Right lobe of liver (tissue), 6 donors: ENCODE results near the gene KLHL26. TPM values are rescaled to one million over a fixed set of nuclear protein-coding genes. Genes with fewer than 3 reads are reported as not detected.

Source experiments
- ATAC-seq, 4 donors: fragments of 200-7000 bp; cut with Tn5 transposase; one replicate each; pipeline ENCODE4 v1.9.1; 2020; ENCODE audit warnings: mild to moderate bottlenecking in 4 of 4, moderate library complexity in 4 of 4
- DNase-seq, 3 donors: peaks; one replicate each; pipeline ENCODE4 v3.0.0-alpha.2; 2020
- H3K27ac ChIP-seq, 3 donors: fragments of 200-600 bp; one replicate each; pipeline ENCODE4 v1.8.0; 2022
- H3K27me3 ChIP-seq, 2 donors: fragments of 200-600 bp; one replicate each; pipeline ENCODE4 v1.8.0; 2022
- H3K36me3 ChIP-seq, 4 donors: fragments of 200-600 bp; sonication (generic) in 1 of 4; one replicate each; pipeline versions ENCODE4 v1.5.1 to v1.8.0; 2017 to 2022; ENCODE audit warnings: control low read depth in 1 of 4
- H3K4me1 ChIP-seq, 4 donors: fragments of 200-600 bp; sonication (generic) in 1 of 4; one replicate each; pipeline versions ENCODE4 v1.5.1 to v1.8.0; 2017 to 2022; ENCODE audit warnings: control low read depth in 1 of 4
- H3K4me3 ChIP-seq, 3 donors: fragments of 200-600 bp; one replicate each; pipeline ENCODE4 v1.8.0; 2022
- H3K9me3 ChIP-seq, 4 donors: fragments of 200-600 bp; sonication (generic) in 1 of 4; one replicate each; pipeline versions ENCODE4 v1.5.1 to v1.8.0; 2017 to 2022; ENCODE audit warnings: control low read depth in 1 of 4
- POLR2A ChIP-seq: fragments of 450-650 bp; IDR thresholded peaks from one replicate; pipeline ENCODE4 v1.6.1; 2017; ENCODE audit warnings: antibody characterized with exemption, mild to moderate bottlenecking
- WGBS: methylation state at CpG from one replicate; pipeline ENCODE4 v1.1.6; 2018; ENCODE audit warnings: low coverage, low lambda C conversion rate; ENCODE audit not compliant: insufficient coverage; ENCODE audit errors: missing lambda C conversion rate; 5-methylcytosine and 5-hydroxymethylcytosine counted together
- intact Hi-C, 2 donors: fragments of 100-400 bp; cut with DNase I; formaldehyde crosslinking; loops; one replicate each; pipeline versions ENCODE4 v1.11.2 to v1.14.1; 2022
- total RNA-seq, 6 experiments: library from RNA; depleted of rRNA in 2 of 6; stranded (reverse); fragments of >200 nt in 2 of 6; fragmentation: NEBNext Ultra II Directional in 3 of 6; extraction: Animal tissue kit (Norgen Biotek cat#: 25700) in 3 of 6; gene quantifications; one replicate each; pipeline versions ENCODE4 v1.1.0 to v1.2.4, GENCODE V29; 2016 to 2023
- TF ChIP-seq, protein P1 (sequence below), 4 donors: fragments of 200-600 bp in 3 of 4; fragments of 450-650 bp in 1 of 4; IDR thresholded peaks; one replicate each; pipeline versions ENCODE4 v1.5.1 to v1.8.0; 2016 to 2022; ENCODE audit warnings: antibody characterized with exemption in 4 of 4, mild to moderate bottlenecking in 2 of 4
- donor health status: DM: no; HTN: yes; CAD: no.
- donor health status: DM: no; HTN: no; CAD: no.
- donor health status: DM: no; HTN: no; CAD: no.
- donor health status: DM: no; HTN: yes; CAD: no.
- donor health status: DM: no; HTN: yes; CAD: no.

Gene KLHL26
- total RNA-seq, 6 experiments from 2014 or later, result 3.8 to 5.0 (median 4.7) TPM

DNA sequence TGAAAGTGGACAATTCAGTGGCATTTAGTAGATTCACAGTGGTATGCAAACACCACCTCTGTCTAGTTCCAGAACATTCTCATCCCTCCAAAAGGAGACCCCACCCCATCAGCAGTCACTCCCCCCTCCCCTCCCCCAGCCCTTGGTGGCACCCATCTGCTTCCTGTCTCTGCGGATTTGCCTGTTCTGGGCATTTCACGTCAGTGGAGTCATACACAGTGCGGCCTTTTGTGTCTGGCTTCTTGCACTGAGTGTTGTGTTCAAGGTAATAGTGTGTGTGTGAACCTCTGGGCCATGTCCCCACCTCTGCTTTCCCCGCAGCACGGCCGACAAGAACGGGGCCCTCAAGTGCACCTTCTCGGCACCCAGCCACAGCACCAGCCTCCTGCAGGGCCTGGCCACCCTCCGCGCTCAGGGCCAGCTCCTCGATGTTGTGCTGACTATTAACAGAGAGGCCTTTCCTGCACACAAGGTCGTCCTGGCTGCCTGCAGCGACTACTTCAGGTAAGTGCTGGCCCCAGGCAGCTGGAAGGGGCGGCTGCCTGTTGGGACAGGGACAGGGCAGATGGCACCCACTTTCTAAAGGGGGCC is 27.2 kb downstream of the KLHL26 start:
- no peak for ATAC-seq
- intact Hi-C loops, result no loop called here
- TF ChIP-seq POLR2A, result no peak
- TF ChIP-seq, protein P1, sequence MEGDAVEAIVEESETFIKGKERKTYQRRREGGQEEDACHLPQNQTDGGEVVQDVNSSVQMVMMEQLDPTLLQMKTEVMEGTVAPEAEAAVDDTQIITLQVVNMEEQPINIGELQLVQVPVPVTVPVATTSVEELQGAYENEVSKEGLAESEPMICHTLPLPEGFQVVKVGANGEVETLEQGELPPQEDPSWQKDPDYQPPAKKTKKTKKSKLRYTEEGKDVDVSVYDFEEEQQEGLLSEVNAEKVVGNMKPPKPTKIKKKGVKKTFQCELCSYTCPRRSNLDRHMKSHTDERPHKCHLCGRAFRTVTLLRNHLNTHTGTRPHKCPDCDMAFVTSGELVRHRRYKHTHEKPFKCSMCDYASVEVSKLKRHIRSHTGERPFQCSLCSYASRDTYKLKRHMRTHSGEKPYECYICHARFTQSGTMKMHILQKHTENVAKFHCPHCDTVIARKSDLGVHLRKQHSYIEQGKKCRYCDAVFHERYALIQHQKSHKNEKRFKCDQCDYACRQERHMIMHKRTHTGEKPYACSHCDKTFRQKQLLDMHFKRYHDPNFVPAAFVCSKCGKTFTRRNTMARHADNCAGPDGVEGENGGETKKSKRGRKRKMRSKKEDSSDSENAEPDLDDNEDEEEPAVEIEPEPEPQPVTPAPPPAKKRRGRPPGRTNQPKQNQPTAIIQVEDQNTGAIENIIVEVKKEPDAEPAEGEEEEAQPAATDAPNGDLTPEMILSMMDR (IDR thresholded peaks at IDR 0.05), result no peak
- DNase-seq, result no peak
- H3K27me3 ChIP-seq, result no peaks in the 10 kb centered on the region
- no peaks in the 10 kb centered on the region for H3K9me3 ChIP-seq
- peaks cover 0 to 15% (median 3%) of the 10 kb centered on the region in 4 donors for H3K36me3 ChIP-seq
- no peak overlapping the region for H3K4me3 ChIP-seq
- H3K4me1 ChIP-seq, result no peaks in the 10 kb centered on the region
- no peak overlapping the region for H3K27ac ChIP-seq
- WGBS, result 55% methylated on average over 6 of the region's 14 CpGs

DNA sequence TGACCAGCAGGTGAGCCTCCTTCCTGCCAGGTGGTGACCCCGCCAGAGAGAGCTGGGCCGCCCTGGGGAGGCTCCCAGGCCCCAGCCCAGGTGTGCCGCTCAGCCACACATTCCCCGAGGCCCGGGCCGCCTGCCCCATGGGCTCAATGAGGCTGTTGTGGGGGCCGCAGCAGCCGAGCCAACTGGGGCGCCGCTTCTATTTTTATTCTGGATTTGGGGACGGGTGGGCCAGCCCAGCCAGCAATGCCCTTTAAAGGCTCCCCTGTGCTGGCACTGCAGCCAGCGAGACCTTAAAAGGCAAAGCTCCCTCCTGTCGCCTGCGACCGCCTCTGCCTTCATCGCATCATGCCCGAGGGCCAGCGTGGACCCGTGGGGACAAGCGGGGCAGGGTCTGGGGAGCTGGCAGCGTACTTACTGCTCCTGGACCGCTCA is 29.0 kb downstream of the KLHL26 start:
- intact Hi-C loops, result no loop called here
- ATAC-seq (no peak), DNase-seq (no peak)
- H3K4me3 ChIP-seq, result no peak overlapping the region
- no peak overlapping the region for H3K27ac ChIP-seq
- TF ChIP-seq POLR2A, result no peak
- no peaks in the 10 kb centered on the region for H3K9me3 ChIP-seq
- WGBS, result 67% methylated on average over 1 of the region's 22 CpGs
- no peaks in the 10 kb centered on the region for H3K4me1 ChIP-seq
- no peaks in the 10 kb centered on the region for H3K27me3 ChIP-seq
- H3K36me3 ChIP-seq, result peaks cover 0 to 19% (median 3%) of the 10 kb centered on the region in 4 donors

DNA sequence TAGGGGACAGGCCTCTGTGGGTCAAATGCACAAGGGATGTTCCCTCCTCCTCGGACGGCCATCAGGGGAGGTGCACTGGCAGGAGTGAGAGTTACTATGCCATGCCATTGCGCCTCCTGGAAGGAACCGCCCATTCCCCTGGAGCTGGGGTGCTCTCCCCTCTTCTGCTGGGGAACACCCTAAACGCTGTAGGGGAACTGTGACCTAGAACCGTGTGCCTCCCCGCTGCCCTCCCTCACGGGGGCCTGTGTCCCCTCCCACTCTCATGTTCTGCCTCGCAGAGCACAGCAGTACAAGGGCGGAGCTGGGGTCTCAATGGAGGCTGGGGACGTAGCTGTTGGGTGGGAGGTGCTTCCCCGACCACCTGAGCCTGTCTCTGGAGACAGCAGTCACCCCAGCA is 29.5 kb downstream of the KLHL26 start:
- Histone ChIP-seq H3K27ac (no peak overlapping the region), H3K4me1 (no peaks in the 10 kb centered on the region), H3K27me3 (no peaks in the 10 kb centered on the region), H3K36me3 (peaks cover 0 to 19% (median 3%) of the 10 kb centered on the region in 4 donors), H3K9me3 (no peaks in the 10 kb centered on the region), H3K4me3 (no peak overlapping the region)
- no CpG with 5 or more reads among the region's 12 CpGs for whole genome bisulfite sequencing
- intact Hi-C loops, result no loop called here
- ATAC-seq, result no peak
- TF ChIP-seq POLR2A, result no peak
- TF ChIP-seq, protein P1 (IDR thresholded peaks at IDR 0.05), result no peak
- DNase-seq, result no peak

DNA sequence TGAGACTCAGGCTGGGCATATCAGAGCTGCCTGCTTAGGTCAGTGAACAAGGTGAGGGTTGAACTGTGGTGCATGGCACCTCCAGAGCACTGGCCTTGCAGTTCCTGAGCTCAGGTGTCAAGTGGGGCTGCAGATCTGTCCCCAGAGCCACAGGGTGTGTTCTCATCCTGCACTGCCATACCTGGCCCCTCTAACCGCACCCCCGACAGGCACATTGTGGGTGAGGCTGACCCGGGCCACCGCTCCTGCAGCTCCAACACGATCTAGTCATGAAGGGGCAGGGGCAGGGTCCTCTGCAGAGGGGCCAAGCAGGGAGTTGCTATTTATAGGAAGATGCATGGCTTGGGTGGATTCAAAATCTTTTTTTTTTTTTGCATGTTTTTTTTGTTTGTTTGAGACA is 30.0 kb downstream of the KLHL26 start:
- no peaks in the 10 kb centered on the region for H3K9me3 ChIP-seq
- ATAC-seq (no peak), DNase-seq (no peak)
- no CpG with 5 or more reads among the region's 5 CpGs for WGBS
- H3K27me3 ChIP-seq, result no peaks in the 10 kb centered on the region
- no peaks in the 10 kb centered on the region for H3K4me1 ChIP-seq
- intact Hi-C loops, result no loop called here
- H3K27ac ChIP-seq, result no peak overlapping the region
- H3K4me3 ChIP-seq, result no peak overlapping the region
- peaks cover 0 to 19% (median 3%) of the 10 kb centered on the region in 4 donors for H3K36me3 ChIP-seq
- no peak for TF ChIP-seq POLR2A
- TF ChIP-seq, protein P1 (IDR thresholded peaks at IDR 0.05), result no peak

DNA sequence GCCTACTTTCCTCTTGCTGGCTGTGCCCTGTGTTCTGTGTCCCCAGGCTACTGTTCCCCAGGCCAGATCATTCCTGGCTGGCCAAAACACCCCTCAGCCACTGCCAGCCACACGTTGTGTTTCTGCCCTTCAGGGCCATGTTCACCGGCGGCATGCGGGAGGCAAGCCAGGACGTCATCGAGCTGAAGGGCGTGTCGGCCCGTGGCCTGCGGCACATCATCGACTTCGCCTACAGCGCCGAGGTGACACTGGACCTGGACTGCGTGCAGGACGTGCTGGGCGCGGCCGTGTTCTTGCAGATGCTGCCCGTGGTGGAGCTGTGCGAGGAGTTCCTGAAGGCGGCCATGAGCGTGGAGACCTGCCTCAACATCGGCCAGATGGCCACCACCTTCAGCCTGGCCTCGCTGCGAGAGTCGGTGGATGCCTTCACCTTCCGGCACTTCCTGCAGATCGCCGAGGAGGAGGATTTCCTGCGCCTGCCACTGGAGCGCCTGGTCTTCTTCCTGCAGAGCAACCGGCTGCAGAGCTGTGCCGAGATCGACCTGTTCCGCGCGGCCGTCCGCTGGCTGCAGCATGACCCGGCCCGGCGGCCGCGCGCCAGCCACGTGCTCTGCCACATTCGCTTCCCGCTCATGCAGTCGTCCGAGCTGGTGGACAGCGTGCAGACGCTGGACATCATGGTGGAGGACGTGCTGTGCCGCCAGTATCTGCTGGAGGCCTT is 30.9 kb downstream of the KLHL26 start:
- TF ChIP-seq POLR2A, result no peak
- TF ChIP-seq, protein P1 (IDR thresholded peaks at IDR 0.05), result no peak

More for the DNA sequence above, 30.9 kb downstream of the KLHL26 start:
- Histone ChIP-seq H3K27ac (no peak overlapping the region), H3K9me3 (no peaks in the 10 kb centered on the region), H3K4me1 (no peaks in the 10 kb centered on the region), H3K4me3 (no peak overlapping the region), H3K36me3 (peaks cover 0 to 19% (median 3%) of the 10 kb centered on the region in 4 donors), H3K27me3 (no peaks in the 10 kb centered on the region)
- ATAC-seq (no peak), DNase-seq (no peak)
- WGBS, result 93% methylated on average over 13 of the region's 55 CpGs
- intact Hi-C loops, result no loop called here
